Cardiac muscle cell (in vitro differentiated cells and primary cell): ENCODE measurements around the gene MS4A13. TPM values are rescaled to one million over a fixed set of nuclear protein-coding genes. Genes with fewer than 3 reads are reported as not detected.
"Not testable (repeated sequence)": the region's sequence is repeated elsewhere in the genome, so short reads cannot be mapped to it uniquely, and the experiment has no call there.

ENCODE experiments used
- DNase-seq, 2 donors: peaks; one replicate each; pipeline versions ENCODE4 v3.0.0 to v3.0.0-alpha.2; 2010 to 2017; ENCODE audit warnings: low read depth in 1 of 2, low spot score in 1 of 2
- H3K27ac ChIP-seq: fragments of 200-600 bp; sonication (generic); 2 replicates; pipeline ENCODE4 v1.5.1; 2016
- H3K27me3 ChIP-seq: fragments of 200-600 bp; sonication (generic); 2 replicates; pipeline ENCODE4 v1.6.0; 2016; ENCODE audit warnings: control low read depth
- H3K36me3 ChIP-seq: fragments of 200-600 bp; sonication (generic); 2 replicates; pipeline ENCODE4 v1.5.1; 2016; ENCODE audit warnings: control low read depth
- H3K4me1 ChIP-seq: fragments of 200-600 bp; sonication (generic); 2 replicates; pipeline ENCODE4 v1.8.1; 2017; ENCODE audit warnings: low read depth, mild to moderate bottlenecking, mixed run types
- H3K4me3 ChIP-seq: fragments of 200-600 bp; sonication (generic); 2 replicates; pipeline ENCODE4 v1.5.1; 2016; ENCODE audit warnings: mild to moderate bottlenecking
- H3K9me3 ChIP-seq: fragments of 200-600 bp; sonication (generic); 2 replicates; pipeline ENCODE4 v1.5.1; 2017; ENCODE audit warnings: low read depth, mild to moderate bottlenecking, control low read depth
- CTCF ChIP-seq: IDR thresholded peaks from 2 replicates; pipeline ENCODE4 v1.5.1; 2012; ENCODE audit warnings: low read depth, mild to moderate bottlenecking, low read length
- polyA plus RNA-seq: library from polyadenylated mRNA; unstranded; fragments of >200 nt; fragmentation: Nextera tagmentation; extraction: Ambion mirVana; gene quantifications from 2 replicates; pipeline ENCODE4 v1.2.1, GENCODE V29; 2016
- total RNA-seq: library from RNA; depleted of rRNA; stranded (reverse); fragments of >200 nt; gene quantifications from 2 replicates; pipeline ENCODE4 v1.2.3, GENCODE V29; 2016

The MS4A13 gene
- total and polyA plus RNA-seq, 2 experiments from 2014 or later = not detected

- no peak overlapping the region for H3K27ac ChIP-seq
These were observed 14.8 kb upstream of the MS4A13 start for GRCh38 chr11:60500276-60500910.

GRCh38 chr11:60502221-60502775 is 12.9 kb upstream of the MS4A13 start:
- Histone ChIP-seq H3K9me3 (no peaks in the 10 kb centered on the region), H3K27ac (no peak overlapping the region), H3K4me1 (no peaks in the 10 kb centered on the region), H3K4me3 (no peak overlapping the region), H3K36me3 (no peaks in the 10 kb centered on the region), H3K27me3 (no peaks in the 10 kb centered on the region)
- no peak for TF ChIP-seq CTCF
- DNase-seq = no peak

More at GRCh38 chr11:60500276-60500910, 14.8 kb upstream of the MS4A13 start:
- no peaks in the 10 kb centered on the region for H3K36me3 ChIP-seq
- no peak for TF ChIP-seq CTCF
- H3K27me3 ChIP-seq = no peaks in the 10 kb centered on the region
- DNase-seq = no peak
- H3K4me1 ChIP-seq = no peaks in the 10 kb centered on the region
- no peaks in the 10 kb centered on the region for H3K9me3 ChIP-seq
- no peak overlapping the region for H3K4me3 ChIP-seq

- DNase-seq = no peak
- Histone ChIP-seq H3K36me3 (no peaks in the 10 kb centered on the region), H3K4me3 (no peak overlapping the region), H3K27me3 (no peaks in the 10 kb centered on the region), H3K4me1 (no peaks in the 10 kb centered on the region), H3K9me3 (no peaks in the 10 kb centered on the region), H3K27ac (no peak overlapping the region)
- TF ChIP-seq CTCF = no peak
These were observed 10.8 kb upstream of the MS4A13 start for GRCh38 chr11:60504219-60504905.

- not testable (repeated sequence) for H3K36me3 ChIP-seq, DNase-seq, H3K4me1 ChIP-seq, H3K27me3 ChIP-seq, H3K27ac ChIP-seq, H3K4me3 ChIP-seq, H3K9me3 ChIP-seq
These were observed 5.6 kb upstream of the MS4A13 start for GRCh38 chr11:60509609-60510008.

- H3K27me3 ChIP-seq, H3K4me3 ChIP-seq, DNase-seq, H3K27ac ChIP-seq, H3K9me3 ChIP-seq, H3K36me3 ChIP-seq, H3K4me1 ChIP-seq: not testable (repeated sequence)
These were observed 5.0 kb upstream of the MS4A13 start for GRCh38 chr11:60510209-60510608.

GRCh38 chr11:60511393-60511792 is 3.8 kb upstream of the MS4A13 start:
- Histone ChIP-seq H3K36me3 (no peaks in the 10 kb centered on the region), H3K27ac (no peak overlapping the region), H3K27me3 (no peaks in the 10 kb centered on the region), H3K4me1 (no peaks in the 10 kb centered on the region), H3K4me3 (no peak overlapping the region), H3K9me3 (no peaks in the 10 kb centered on the region)
- no peak for DNase-seq
- TF ChIP-seq CTCF = no peak
